ENCODE data around the gene SMYD3. TPM values are rescaled to one million over a fixed set of nuclear protein-coding genes. Genes with fewer than 3 reads are reported as not detected.
"Not testable (repeated sequence)": the region's sequence is repeated elsewhere in the genome, so short reads cannot be mapped to it uniquely, and the experiment has no call there.

Gene SMYD3
- total RNA-seq, 4 donors from 2014 or later, result 11.6 to 26.9 (median 18.3) TPM

GRCh38 chr1:245827301-245827700 lies 679.8 kb downstream of the SMYD3 start:
- Histone ChIP-seq H3K4me3 (no peak overlapping the region), H3K4me1 (no peaks in the 10 kb centered on the region), H3K36me3 (no peaks in the 10 kb centered on the region), H3K27me3 (no peaks in the 10 kb centered on the region), H3K9me3 (no peaks in the 10 kb centered on the region), H3K27ac (no peak overlapping the region)
- TF ChIP-seq EP300 (IDR thresholded peaks at IDR 0.05) (no peak), POLR2AphosphoS5 (IDR thresholded peaks at IDR 0.05) (no peak), POLR2A (IDR thresholded peaks at IDR 0.05) (no peak), CTCF (IDR thresholded peaks at IDR 0.05) (no peak)
- 92 to 93% methylated on average over 3 to 10 of the region's 10 CpGs for WGBS, 2 donors (ENCODE audit: low coverage in 1 of 2)
- no peak for ATAC-seq

GRCh38 chr1:245825128-245825901 lies 681.8 kb downstream of the SMYD3 start:
- Histone ChIP-seq H3K4me3 (no peak overlapping the region), H3K9me3 (no peaks in the 10 kb centered on the region), H3K36me3 (no peaks in the 10 kb centered on the region), H3K27me3 (no peaks in the 10 kb centered on the region), H3K27ac (no peak overlapping the region), H3K4me1 (no peaks in the 10 kb centered on the region)
- no peak for TF ChIP-seq CTCF (IDR thresholded peaks at IDR 0.05)
- TF ChIP-seq EP300 (IDR thresholded peaks at IDR 0.05), result no peak
- TF ChIP-seq POLR2A (IDR thresholded peaks at IDR 0.05), result no peak
- TF ChIP-seq POLR2AphosphoS5 (IDR thresholded peaks at IDR 0.05), result no peak
- ATAC-seq, result no peak
- WGBS, 2 donors (ENCODE audit: low coverage in 1 of 2), result 79% methylated on average over 8 to 9 of the region's 13 CpGs

GRCh38 chr1:245823408-245824147 lies 683.5 kb downstream of the SMYD3 start:
- no peak for TF ChIP-seq POLR2AphosphoS5 (IDR thresholded peaks at IDR 0.05)
- TF ChIP-seq CTCF (IDR thresholded peaks at IDR 0.05), result no peak
- no peak for TF ChIP-seq POLR2A (IDR thresholded peaks at IDR 0.05)
- no peak for TF ChIP-seq EP300 (IDR thresholded peaks at IDR 0.05)
- Histone ChIP-seq H3K4me1 (no peaks in the 10 kb centered on the region), H3K36me3 (no peaks in the 10 kb centered on the region), H3K4me3 (no peak overlapping the region), H3K27ac (no peak overlapping the region), H3K27me3 (no peaks in the 10 kb centered on the region), H3K9me3 (no peaks in the 10 kb centered on the region)
- WGBS, 2 donors (ENCODE audit: low coverage in 1 of 2), result 81 to 84% methylated on average over 3 to 12 of the region's 13 CpGs
- ATAC-seq, result no peak

GRCh38 chr1:245822996-245823395 lies 684.1 kb downstream of the SMYD3 start:
- no peaks in the 10 kb centered on the region for H3K36me3 ChIP-seq
- no peak for TF ChIP-seq POLR2A (IDR thresholded peaks at IDR 0.05)
- TF ChIP-seq EP300 (IDR thresholded peaks at IDR 0.05), result no peak
- no peak for TF ChIP-seq CTCF (IDR thresholded peaks at IDR 0.05)
- no peak for TF ChIP-seq POLR2AphosphoS5 (IDR thresholded peaks at IDR 0.05)
- no peaks in the 10 kb centered on the region for H3K27me3 ChIP-seq
- 69 to 72% methylated on average over 3 to 10 of the region's 11 CpGs for WGBS, 2 donors (ENCODE audit: low coverage in 1 of 2)
- H3K27ac ChIP-seq, result no peak overlapping the region
- no peak for ATAC-seq
- H3K9me3 ChIP-seq, result no peaks in the 10 kb centered on the region
- no peak overlapping the region for H3K4me3 ChIP-seq
- no peaks in the 10 kb centered on the region for H3K4me1 ChIP-seq

GRCh38 chr1:245818363-245818762 lies 688.7 kb downstream of the SMYD3 start:
- WGBS, 2 donors (ENCODE audit: low coverage in 1 of 2), result 89 to 100% methylated on average over 3 to 4 of the region's 6 CpGs
- not testable (repeated sequence) for ATAC-seq, H3K27ac ChIP-seq, H3K4me3 ChIP-seq, H3K27me3 ChIP-seq, H3K4me1 ChIP-seq, H3K36me3 ChIP-seq, H3K9me3 ChIP-seq

GRCh38 chr1:245816496-245816895 lies 690.6 kb downstream of the SMYD3 start:
- not testable (repeated sequence) for H3K27ac ChIP-seq, ATAC-seq, H3K27me3 ChIP-seq, H3K4me1 ChIP-seq, H3K36me3 ChIP-seq, H3K4me3 ChIP-seq, H3K9me3 ChIP-seq
- 93% methylated on average over 11 to 16 of the region's 24 CpGs for WGBS, 2 donors (ENCODE audit: low coverage in 1 of 2)

Measured in gastroesophageal sphincter (tissue), 4 donors.